ENCODE measurements around the gene EIF3B.

EIF3B gene

DNA sequence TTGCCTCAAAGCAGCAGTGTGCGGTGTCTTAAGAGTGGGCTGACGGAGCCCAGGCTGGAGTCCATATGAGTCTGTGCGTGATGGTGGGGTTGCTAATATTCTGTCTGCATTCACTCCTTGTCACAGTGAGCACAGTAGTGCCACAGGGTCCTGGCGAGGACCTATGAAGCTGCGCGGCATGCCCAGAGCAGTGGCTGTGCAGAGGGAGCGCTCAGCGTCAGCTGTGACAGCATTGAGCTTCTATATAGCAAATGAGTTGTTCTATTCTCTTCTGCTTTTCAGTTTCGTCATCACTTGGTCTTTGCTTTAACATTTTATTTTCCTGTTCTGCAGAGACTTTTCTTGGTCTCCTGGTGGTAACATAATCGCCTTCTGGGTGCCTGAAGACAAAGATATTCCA, 14.5 kb downstream of the EIF3B start:
- H3K27ac ChIP-seq, result no peak overlapping the region
- peaks cover 96% of the 10 kb centered on the region for H3K36me3 ChIP-seq
- TF ChIP-seq, protein P1, sequence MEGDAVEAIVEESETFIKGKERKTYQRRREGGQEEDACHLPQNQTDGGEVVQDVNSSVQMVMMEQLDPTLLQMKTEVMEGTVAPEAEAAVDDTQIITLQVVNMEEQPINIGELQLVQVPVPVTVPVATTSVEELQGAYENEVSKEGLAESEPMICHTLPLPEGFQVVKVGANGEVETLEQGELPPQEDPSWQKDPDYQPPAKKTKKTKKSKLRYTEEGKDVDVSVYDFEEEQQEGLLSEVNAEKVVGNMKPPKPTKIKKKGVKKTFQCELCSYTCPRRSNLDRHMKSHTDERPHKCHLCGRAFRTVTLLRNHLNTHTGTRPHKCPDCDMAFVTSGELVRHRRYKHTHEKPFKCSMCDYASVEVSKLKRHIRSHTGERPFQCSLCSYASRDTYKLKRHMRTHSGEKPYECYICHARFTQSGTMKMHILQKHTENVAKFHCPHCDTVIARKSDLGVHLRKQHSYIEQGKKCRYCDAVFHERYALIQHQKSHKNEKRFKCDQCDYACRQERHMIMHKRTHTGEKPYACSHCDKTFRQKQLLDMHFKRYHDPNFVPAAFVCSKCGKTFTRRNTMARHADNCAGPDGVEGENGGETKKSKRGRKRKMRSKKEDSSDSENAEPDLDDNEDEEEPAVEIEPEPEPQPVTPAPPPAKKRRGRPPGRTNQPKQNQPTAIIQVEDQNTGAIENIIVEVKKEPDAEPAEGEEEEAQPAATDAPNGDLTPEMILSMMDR (IDR thresholded peaks at IDR 0.05), result no peak
- no peaks in the 10 kb centered on the region for H3K27me3 ChIP-seq
- no peaks in the 10 kb centered on the region for H3K9me3 ChIP-seq
- H3K4me3 ChIP-seq (ENCODE audit: low read depth in 1 of 2, low read length in 1 of 2), result no peak overlapping the region
- H3K4me1 ChIP-seq (ENCODE audit: control insufficient read depth in 1 of 2, insufficient read depth in 1 of 2, low read depth in 1 of 2, low read length in 1 of 2), result no peaks in the 10 kb centered on the region

DNA sequence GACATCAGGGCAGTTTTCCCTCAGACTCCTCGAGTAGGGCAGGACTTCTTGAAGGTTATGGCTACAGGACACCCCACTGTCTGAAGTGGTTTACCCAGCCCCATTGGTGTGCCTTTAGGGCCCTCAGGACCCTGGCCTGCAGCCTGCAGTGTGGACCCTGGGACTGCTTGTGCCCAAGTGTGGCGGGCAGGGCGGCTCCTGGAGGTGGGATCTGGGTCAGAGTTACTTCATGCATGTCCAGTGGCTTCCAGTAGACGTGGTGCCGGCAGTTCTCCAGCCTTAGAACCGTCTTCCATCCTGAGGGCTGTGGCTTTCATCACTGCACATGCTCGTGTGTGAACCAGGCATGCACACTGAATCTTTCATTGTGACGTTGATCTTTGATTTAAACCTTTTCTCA, 16.7 kb downstream of the EIF3B start:
- TF ChIP-seq, protein P1 (IDR thresholded peaks at IDR 0.05), result no peak
- Histone ChIP-seq H3K4me1 (ENCODE audit: control insufficient read depth in 1 of 2, insufficient read depth in 1 of 2, low read depth in 1 of 2, low read length in 1 of 2) (no peaks in the 10 kb centered on the region), H3K27ac (no peak overlapping the region), H3K4me3 (ENCODE audit: low read depth in 1 of 2, low read length in 1 of 2) (no peak overlapping the region), H3K36me3 (peaks cover 98% of the 10 kb centered on the region), H3K27me3 (no peaks in the 10 kb centered on the region), H3K9me3 (no peaks in the 10 kb centered on the region)

DNA sequence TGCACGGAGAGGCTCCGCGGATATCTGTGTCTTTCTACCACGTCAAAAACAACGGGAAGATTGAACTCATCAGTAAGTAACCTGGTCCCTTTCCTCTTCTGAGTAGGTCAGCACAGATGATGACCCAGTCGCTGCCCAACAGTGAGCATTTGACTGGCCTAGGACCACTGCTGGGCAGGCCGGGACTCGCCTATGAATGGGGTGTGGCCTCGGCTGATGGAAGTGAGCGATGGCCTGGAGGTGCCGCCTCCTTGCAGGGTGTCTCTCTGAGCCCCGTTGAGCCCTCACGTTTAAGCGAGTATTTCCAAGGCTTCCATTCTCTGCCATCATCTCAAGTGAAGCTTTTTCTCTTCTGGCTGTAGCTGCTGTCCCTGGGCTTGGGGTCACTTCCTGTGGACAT, 18.1 kb downstream of the EIF3B start:
- no peaks in the 10 kb centered on the region for H3K9me3 ChIP-seq
- H3K36me3 ChIP-seq, result peaks cover 94% of the 10 kb centered on the region
- H3K27ac ChIP-seq, result no peak overlapping the region
- TF ChIP-seq, protein P1 (IDR thresholded peaks at IDR 0.05), result no peak
- H3K27me3 ChIP-seq, result no peaks in the 10 kb centered on the region
- H3K4me1 ChIP-seq (ENCODE audit: control insufficient read depth in 1 of 2, insufficient read depth in 1 of 2, low read depth in 1 of 2, low read length in 1 of 2), result no peaks in the 10 kb centered on the region
- H3K4me3 ChIP-seq (ENCODE audit: low read depth in 1 of 2, low read length in 1 of 2), result no peak overlapping the region

DNA sequence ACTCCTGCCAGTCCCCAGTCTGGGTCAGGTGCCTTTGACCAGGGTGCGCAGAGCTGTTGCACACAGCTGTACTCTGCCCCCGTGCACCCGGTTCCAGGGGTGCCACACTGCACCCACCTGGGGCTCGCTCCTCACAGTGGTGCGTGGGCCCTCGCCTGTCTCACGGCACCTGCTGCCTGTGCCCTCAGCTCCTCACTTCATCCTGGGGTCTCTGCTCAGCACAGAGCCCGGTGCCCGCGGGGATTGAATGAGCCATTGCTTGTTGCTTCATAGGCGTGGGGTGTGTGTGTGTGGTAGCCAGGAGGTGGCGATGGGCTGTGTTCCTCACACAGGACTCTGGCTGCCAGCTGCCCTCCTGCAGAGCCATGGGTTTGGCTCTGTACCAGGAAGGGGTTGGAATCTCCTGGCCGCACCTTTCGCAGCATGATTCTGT, 18.5 kb downstream of the EIF3B start:
- Histone ChIP-seq H3K36me3 (peaks cover 90% of the 10 kb centered on the region), H3K4me1 (ENCODE audit: control insufficient read depth in 1 of 2, insufficient read depth in 1 of 2, low read depth in 1 of 2, low read length in 1 of 2) (no peaks in the 10 kb centered on the region), H3K4me3 (ENCODE audit: low read depth in 1 of 2, low read length in 1 of 2) (no peak overlapping the region), H3K9me3 (no peaks in the 10 kb centered on the region), H3K27ac (no peak overlapping the region), H3K27me3 (no peaks in the 10 kb centered on the region)
- TF ChIP-seq, protein P1 (IDR thresholded peaks at IDR 0.05), result no peak

DNA sequence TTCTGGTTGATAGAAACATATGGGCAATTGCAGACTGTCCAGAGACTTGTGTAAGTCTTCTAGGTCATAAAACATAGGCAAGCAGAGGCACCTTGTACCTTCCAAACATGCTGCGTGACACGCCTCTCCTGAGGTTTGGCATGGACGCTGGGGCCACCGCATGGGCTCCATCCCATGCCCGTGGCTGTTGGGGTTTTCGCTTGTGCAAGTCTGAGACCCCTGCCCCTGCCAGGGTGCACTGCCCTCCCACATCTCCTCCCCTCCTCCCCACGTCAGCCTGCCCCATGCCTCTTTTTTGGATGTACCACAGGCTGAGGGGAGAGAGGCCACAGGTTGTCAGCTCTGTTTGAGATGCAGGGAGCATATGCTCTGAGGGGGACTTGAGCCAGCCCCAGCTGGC, 19.0 kb downstream of the EIF3B start:
- no peak overlapping the region for H3K4me3 ChIP-seq (ENCODE audit: low read depth in 1 of 2, low read length in 1 of 2)
- H3K27me3 ChIP-seq, result no peaks in the 10 kb centered on the region
- H3K9me3 ChIP-seq, result no peaks in the 10 kb centered on the region
- H3K36me3 ChIP-seq, result peaks cover 90% of the 10 kb centered on the region
- TF ChIP-seq, protein P1 (IDR thresholded peaks at IDR 0.05), result no peak
- H3K27ac ChIP-seq, result no peak overlapping the region
- no peaks in the 10 kb centered on the region for H3K4me1 ChIP-seq (ENCODE audit: control insufficient read depth in 1 of 2, insufficient read depth in 1 of 2, low read depth in 1 of 2, low read length in 1 of 2)

DNA sequence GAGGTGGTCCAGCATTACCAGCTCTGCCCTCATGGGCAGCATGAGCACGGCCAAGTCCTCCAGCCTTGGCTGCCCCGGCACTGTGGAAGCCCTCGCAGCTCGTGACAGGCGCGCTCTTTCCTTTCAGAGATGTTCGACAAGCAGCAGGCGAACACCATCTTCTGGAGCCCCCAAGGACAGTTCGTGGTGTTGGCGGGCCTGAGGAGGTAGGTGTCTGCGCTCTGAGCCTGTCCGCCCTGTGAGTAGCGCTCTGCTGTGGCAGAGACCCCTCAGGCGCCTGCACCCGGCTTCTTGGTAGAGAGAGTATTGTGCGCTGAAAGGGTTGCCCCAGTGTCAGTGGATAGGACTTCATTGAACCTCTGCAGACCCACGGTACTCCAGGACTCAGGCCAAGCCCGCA, 19.8 kb downstream of the EIF3B start:
- Histone ChIP-seq H3K36me3 (peaks cover 90% of the 10 kb centered on the region), H3K4me3 (ENCODE audit: low read depth in 1 of 2, low read length in 1 of 2) (no peak overlapping the region), H3K4me1 (ENCODE audit: control insufficient read depth in 1 of 2, insufficient read depth in 1 of 2, low read depth in 1 of 2, low read length in 1 of 2) (no peaks in the 10 kb centered on the region), H3K9me3 (no peaks in the 10 kb centered on the region), H3K27me3 (no peaks in the 10 kb centered on the region), H3K27ac (no peak overlapping the region)
- TF ChIP-seq, protein P1 (IDR thresholded peaks at IDR 0.05), result no peak

Data from neutrophil (primary cell).